NCI-H1694 treated with DMSO at 0.1 percent for 48 hours (cell line): ENCODE results near the gene BMAL1.
"Not testable (repeated sequence)": the region's sequence is repeated elsewhere in the genome, so short reads cannot be mapped to it uniquely, and the experiment has no call there.

ENCODE experiments used
- DNase-seq: peaks from one replicate; lab custom pipeline; 2025; lab: John Stamatoyannopoulos, UW

BMAL1 gene

DNA sequence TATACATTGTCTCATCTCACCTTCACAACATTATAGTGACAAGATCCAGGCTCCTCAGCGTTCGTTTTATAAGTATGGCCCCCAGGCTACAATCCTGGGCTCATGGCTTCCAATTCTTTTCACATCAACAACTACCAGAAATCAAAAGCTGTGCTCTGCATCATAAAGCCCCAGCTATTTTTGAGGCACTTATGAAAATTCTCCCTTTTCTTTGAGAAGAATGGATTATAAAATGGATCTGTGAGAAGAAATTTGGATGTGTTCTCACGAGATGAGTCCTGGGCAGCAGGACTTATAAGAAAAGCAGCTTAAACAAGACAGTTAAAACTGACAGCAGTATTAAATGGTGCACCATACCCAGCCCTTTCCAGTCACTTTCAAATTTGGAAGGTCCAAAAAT, 105.2 kb downstream of the BMAL1 start:
- DNase-seq, result no peak

DNA sequence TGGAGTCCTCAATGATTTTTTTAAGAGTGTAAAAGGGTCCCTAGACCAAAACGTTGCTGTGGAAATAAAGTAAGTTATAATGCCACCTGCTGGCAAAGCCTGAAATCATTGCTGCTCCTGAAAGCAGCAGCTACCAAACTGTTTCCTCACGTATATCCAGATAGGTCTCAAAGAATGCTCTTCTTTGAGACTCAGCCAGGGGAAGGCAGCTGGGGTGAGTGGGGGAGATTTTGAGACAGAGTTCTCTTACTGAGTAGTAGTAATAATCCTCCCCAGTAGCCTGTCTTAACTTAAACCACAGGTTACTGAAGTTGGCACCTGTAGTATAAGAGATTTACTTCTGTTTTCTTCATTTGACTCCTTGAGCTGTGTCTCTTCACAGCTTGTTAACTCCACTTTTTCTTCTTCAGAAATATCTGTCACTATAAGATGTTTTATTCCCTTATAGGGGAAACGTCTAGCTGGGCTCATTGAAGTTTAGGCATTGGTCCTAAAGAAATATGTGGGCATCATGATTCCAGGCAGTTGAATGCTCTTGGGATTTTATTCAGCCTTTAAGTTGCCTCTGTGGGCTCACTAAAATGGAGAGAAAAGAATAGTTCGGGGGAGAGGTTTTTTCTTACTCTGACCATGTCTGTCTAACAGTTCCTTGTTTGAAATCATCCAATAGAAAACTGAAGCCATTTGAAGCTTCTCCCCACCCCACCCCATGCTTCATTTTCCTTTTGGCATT, 107.5 kb downstream of the BMAL1 start:
- DNase-seq, result peak; percentile 12

DNA sequence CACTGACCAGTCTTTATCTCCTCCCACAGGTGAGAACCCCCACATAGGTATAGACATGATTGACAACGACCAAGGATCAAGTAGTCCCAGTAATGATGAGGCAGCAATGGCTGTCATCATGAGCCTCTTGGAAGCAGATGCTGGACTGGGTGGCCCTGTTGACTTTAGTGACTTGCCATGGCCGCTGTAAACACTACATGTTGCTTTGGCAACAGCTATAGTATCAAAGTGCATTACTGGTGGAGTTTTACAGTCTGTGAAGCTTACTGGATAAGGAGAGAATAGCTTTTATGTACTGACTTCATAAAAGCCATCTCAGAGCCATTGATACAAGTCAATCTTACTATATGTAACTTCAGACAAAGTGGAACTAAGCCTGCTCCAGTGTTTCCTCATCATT, 109.0 kb downstream of the BMAL1 start:
- DNase-seq, result no peak

DNA sequence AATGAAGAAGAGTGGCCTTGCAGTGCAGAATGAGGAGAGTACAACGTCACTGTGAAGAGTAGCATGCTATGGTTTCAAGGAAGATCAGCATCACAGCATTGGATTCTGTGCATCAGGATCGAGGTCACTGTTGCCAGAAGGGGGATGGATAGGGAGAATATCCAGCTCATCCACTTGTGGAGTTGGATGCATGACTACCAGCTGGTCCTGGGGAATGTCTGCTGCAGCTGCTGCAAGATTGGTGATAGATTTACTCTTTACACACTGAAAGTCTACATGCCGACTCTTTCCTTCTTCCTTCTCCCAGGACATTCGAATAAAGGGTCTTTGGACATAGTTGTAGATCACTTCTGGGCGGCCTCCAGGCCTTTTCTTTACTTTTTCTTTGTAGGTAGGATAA, 111.2 kb downstream of the BMAL1 start:
- DNase-seq, result no peak

DNA sequence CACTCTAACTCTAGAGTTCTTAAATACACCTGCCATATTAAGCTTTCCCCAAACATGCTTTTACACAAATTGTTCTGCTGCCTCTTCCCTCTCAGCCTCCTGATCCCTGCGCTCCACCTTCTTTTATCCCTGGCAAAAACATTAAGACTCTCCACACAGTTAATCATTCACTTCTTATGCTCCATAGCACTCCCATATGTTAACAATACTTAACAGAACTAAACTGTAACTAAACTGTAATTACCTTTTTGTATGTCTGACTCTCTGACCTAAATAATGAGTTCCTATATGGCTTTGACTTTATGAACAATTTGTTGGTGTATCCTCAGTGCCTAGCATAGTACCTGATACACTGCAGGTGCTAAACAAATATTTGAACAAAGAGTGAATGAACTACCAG, 113.6 kb downstream of the BMAL1 start:
- no peak for DNase-seq

DNA sequence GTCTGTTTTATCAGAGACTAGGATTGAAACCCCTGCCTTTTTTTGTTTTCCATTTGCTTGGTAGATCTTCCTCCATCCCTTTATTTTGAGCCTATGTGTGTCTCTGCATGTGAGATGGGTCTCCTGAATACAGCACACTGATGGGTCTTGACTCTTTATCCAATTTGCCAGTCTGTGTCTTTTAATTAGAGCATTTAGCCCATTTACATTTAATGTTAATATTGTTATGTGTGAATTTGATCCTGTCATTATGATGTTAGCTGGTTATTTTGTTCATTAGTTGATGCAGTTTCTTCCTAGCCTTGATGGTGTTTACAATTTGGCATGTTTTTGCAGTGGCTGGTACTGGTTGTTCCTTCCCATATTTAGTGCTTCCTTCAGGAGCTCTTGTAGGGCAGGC, 120.7 kb downstream of the BMAL1 start:
- not testable (repeated sequence) for DNase-seq

DNA sequence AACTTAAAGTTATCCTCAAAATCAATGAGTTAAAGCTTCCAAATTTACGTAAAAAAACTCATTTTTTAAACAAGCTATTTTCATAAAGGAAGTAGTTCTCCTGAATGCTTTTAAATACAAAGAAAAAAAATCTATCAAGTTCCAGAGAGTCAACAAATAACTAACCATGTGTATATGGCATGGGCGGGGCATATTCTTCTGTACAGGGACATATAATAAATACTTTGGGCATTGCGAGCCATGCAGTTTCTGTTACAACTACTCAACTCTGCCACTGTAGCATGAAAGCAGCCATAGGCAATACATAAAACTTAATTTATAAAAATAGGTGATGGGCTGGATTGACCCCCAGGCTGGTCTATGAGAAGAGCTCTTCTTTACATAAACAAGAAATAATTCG, 127.6 kb downstream of the BMAL1 start:
- DNase-seq, result no peak

DNA sequence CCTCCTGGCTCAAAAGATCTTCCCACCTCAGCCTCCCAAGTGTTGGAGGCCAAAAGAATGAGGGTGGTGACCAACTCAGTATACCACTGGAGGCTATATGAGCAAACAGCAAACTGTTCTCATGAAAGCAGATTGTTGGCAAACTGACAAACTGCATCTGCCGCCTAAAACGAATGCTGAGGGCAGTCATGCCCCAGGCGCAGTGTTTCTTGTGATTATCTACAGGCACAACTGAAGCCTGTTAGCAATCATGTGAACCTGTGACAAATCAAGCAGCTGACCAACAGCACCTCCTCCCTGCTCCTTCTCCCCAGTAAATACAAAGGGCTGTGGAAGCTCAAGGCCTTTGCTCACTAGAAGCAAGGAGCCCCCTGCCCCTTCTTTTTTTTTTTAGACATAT, 137.6 kb downstream of the BMAL1 start:
- no peak for DNase-seq

DNA sequence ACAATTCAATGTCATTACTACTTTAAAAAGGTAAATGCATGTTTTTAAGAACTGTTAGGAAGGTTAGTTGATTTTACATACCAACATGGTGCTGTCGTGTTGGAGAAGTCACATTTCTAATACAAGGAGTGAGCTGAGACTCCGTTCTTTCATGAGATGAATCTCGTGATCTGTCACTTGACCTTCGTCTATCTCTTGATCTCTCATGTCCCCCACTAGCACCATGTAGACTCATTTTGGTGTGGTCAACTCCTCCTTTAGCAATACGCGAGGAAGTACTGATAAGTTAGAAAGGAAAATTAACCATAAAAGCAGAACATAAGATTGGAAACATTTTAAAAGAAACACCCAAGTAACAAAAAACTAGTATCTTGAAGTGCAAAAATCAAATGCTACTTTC, 144.0 kb downstream of the BMAL1 start:
- DNase-seq, result no peak

DNA sequence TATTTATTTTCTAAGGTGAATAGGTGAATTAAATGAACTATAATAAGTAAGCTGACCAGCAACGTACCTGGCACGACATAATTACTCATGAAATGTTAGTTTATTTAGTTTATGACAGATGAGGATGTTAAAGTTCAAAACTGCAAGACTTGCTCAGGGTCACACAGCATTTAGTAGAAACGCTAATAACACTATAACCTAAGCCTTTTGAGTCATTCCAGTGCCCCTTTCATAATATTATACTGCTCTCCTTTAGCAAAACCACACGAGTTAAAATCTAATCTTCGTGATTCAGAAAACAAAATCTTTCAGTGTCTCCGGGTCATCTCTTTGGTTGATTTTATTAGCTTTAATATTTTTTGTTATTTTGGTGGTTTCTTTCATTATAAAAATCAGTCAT, 145.8 kb downstream of the BMAL1 start:
- DNase-seq, result no peak

DNA sequence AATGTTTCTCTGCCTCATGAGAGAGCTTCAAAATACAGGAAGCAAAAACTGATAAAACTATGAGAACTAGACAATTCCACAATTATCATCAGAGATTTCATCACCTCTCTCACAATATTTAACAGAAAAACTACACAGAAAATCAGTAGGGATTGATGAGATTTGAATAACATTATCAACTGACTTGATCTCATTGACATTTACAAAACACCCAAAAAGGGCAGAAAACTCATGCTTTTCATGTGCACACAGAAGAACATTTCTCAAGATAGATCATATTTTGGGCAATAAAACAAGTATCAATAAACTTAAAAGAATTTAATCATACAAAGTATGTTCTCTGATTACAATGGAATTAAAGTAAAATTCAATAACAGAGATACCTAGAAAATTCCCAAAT, 149.8 kb downstream of the BMAL1 start:
- no peak for DNase-seq

DNA sequence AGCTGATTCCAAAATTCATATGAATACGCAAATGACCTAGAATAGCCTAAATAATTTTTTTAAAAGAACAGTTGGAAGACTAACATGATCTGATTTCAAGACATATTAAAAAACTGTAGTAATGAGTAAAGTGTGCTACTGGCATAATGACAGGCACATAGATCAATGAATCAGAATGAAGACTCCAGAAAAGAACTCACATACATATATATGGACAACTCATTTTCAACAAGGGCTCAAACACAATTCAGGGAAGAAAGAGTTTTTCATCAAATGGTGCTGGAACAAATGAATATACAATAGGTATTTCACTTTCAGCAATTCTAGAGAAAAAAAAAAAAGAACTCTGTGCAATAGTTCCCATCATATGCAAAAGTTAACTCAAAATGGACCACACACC, 151.7 kb downstream of the BMAL1 start:
- no peak for DNase-seq

DNA sequence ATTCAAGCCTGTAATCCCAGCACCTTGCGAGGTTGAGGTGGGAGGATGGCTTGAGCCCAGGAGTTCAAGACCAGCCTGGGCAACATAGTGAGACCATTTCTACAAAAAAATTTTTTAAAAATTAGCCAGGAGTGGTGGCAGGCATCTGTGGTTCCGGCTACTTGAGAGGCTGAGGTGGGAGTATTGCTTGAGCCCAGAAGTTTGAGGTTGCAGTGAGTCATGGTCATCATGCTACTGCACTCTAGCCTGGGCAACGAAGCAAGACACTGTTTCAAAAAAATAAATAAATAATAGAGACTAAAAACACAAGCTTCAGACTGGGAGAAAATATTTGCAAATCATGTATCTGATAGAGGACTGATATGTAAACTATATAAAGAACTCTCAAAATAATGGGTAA, 152.2 kb downstream of the BMAL1 start:
- no peak for DNase-seq

DNA sequence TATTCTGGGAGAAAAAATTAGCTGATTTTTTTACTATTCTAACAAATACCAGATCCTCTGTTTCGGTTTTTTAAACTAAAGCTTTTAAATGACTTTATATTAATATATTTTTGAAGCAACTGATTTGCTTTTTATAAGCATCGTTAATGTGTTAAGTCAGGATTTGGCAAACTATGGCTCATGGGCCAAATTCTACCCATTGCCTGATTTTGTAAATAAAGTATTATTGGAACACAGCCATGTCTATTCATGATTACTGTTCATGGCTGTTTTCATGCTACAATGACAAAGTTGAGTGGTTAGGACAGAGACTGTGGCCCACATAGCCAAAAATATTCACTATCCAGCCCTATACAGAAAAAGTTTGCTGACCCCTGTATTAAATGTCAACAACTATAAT, 155.8 kb downstream of the BMAL1 start:
- no peak for DNase-seq

DNA sequence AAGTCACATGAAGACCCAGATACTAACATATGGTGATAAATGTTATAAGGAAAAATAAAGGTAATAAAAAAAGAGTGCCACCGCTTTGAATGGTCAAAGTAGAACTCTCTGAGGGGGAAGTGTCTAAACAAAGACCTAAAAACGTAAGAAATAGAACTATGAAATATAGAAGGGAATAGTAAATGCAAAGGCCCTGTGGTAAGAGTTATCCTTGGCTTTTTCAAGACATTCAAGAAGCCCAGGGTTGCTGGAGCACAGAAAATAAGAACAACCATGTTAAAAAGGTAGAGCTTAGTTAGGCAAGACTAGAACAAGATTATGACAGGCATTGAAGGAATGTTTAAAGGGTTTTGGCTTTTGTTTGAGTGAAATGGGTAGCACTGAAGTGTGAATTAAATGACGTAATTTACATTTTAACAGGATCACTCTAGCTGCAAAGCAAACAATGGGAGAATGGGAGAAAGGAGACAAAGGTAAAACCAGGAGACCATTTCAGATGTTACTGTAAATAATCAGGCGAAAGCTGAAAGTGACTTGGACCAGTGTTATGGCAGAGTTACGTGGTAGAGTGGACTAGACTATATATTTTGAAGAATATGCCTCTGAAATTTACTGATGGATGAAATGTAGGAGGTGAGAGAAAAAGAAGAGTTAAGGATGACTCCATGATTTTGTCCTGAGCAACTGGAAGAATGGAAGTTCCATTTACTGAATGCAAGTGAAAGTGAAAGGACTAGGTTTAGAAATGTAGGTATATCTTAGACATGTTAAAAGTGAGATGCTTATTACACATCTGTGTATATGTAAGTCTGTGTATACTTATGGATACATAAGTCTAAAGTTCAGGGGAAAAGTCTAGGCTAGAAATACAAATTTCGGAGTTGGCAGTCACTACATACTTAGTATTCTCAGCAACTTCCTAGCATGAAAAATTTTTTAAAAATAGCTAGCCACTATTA, 156.9 kb downstream of the BMAL1 start:
- DNase-seq, result no peak

DNA sequence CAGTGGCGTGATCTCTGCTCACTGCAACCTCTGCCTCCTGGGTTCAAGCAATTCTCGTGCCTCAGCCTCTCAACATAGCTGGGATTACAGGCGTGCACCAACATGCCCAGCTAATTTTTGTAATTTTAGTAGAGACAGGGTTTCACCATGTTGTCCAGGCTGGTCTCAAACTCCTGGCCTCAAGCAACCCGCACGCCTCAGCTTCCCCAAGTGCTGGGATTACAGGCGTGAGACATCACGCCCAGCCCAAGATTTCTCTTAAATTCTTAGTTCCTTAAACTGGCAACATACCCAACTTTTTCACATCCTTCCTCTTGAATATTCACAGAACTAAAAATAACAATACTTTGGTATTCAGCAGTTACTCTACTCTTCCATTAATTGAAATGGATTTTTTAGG, 159.2 kb downstream of the BMAL1 start:
- DNase-seq, result not testable (repeated sequence)
